ENCODE results near the gene SLC49A3. TPM values are rescaled to one million over a fixed set of nuclear protein-coding genes. Genes with fewer than 3 reads are reported as not detected.

SLC49A3 gene
- total RNA-seq (2022; extraction: Qiagen RNA extraction): 0.07 to 0.31 TPM (median 0.20 TPM) in 5 replicates

DNA sequence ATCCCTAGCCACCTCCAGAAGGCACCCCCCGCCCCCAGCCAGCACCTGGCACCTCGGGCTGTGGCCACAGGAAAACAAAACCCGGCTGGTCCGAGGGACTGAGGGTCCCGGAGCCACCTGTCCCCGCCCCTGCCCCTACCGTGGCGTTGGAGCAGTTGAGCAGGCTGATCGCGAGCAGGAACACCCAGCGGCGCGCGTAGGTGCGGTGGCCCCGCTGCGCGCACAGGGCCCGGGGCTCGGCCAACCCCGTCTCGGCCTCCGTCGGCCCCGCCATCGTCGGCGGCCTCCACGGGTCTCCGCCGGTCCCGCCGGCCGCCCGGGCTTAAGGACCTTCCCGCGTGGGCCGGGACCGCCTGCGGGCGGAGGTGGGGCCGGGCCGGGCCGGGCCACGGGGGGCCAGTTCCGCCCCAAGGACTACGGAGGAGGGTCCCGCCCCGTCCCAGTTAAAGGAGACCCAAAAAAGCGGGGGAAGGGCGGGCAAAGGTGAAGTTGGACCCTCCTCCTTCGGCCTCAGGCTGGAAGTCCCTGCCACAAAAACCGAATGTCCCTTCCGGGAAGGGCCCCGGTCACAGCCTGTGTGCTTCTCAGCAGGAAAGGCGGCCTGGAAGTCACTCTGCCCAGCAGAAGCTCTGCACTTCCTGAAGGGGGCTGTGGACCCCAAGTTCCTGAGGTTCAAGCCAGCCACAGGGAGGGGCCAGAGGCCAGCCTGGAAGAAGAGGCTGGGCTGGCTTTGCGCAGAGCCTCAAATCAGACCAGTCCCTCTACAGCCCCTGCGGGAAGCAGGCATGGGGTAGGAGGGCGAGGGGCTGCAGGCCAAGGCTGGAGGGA lies at the start of gene SLC49A3:
SLC49A3 (minus strand) TSS at position 298 of the 828 bp plus-strand sequence; CDS start at position 274, 24 bp downstream.

DNA sequence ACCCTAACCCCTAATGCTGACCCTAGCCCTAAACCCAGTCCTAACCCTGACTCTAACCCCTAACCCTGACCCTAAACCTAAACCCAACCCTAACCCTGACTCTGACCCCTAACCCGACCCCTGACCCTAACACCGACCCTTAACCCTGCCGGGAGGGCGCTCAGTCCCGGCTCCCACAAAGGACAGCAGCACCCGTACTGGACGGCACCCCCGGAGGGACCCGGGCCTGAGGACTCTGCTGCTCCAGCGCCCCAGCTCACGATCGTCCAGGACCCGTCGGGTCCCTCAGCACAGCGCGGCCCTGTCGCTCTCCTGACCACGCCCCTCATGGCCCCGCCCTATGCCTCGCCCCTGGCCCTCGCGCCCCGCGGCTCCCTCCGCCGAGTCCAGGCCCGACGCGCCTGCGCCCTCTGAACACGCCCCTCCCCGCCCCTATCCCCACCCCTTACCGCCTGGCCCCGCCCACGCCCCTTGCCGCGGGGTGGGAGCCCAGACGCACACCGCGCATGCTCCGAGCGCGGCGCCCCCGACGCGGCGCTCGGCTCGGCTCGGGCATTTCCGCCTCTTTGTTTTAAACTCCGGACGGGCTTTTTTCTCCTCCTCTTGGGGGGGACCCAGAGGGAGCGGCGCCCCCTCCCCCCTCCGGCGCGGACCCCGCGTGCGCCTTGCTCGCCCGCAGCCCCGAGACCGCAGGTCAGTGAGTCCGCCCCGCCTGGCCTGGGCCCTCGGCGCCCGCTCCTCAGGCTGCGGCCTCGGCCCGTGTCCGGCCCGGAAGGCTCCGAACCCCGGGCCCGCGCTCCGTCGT lies 16.5 kb upstream of the SLC49A3 start, which contains the start of gene PCGF3:
PCGF3 (plus strand) TSS at position 555 of the 805 bp plus-strand sequence. CDS start 27,849 bp downstream, outside the sequence.

DNA sequence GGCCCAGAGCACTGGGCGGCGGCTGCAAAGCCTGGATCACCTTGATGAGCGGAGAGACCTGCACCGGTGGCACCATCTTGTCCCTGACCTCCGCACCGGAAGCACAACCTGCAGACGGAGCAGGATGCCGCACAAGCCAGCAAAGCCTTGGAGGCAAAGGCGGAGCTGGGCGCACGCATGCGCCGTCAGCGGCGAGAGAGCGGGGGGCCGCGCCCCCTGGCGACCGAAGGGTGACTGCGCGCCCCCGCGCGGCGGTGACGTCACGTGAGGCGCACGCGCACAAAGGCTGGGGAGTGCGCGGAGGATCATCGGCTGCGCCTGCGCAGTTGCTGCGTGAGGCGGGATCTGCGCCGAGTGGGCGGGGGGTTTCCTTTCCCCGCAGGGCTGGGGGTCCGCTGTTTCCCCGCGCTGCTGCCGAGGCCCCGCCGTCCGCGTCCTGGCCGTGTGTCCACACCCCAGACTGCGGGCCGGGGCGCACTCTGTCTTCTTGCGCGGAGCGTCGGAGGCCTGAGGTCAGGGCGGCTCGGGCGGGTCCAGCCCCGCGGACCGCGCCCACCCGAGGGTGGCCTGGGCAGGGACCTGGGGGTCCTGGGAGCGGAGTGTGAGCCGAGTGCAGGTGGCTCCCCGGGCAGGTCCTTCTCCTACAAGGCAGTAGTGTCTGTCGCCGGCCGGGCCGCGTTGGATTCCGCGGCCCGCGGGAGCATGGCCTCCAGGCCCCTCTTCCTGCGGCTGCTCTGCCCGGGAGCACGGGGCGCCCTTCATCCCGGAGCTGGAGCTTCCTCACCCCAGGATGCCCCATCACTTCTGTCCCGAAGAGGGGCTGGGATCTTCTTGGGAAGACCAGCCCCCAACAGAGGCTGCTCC lies 14.5 kb downstream of the SLC49A3 start, which contains the start of the genes ATP5ME and MYL5:
ATP5ME (minus strand) TSS at position 105 of the 864 bp plus-strand sequence; CDS start at position 76, 29 bp downstream.
MYL5 (plus strand) TSS at position 371 of the 864 bp plus-strand sequence. CDS start 3,485 bp downstream, outside the sequence.

Other genes with a start within 250 kb of the SLC49A3 start
- 11.0 to 16.2 TPM (median 13.1 TPM) in 5 replicates for gene ZNF721, start 190.0 kb downstream of the SLC49A3 start, total RNA-seq (2022; extraction: Qiagen RNA extraction)
- 20.6 to 26.9 TPM (median 26.6 TPM) in 5 replicates for gene PIGG, start 189.9 kb downstream of the SLC49A3 start, total RNA-seq (2022; extraction: Qiagen RNA extraction)
- not detected in 5 replicates for gene TMEM271, start 112.9 kb downstream of the SLC49A3 start, total RNA-seq (2022; extraction: Qiagen RNA extraction)
- 0.22 TPM in 1 of 5 replicates, not detected in the others for gene PDE6B, start 63.6 kb downstream of the SLC49A3 start, total RNA-seq (2022; extraction: Qiagen RNA extraction)
- gene ATP5ME, start 14.9 kb downstream of the SLC49A3 start, total RNA-seq (2022; extraction: Qiagen RNA extraction): 366 to 467 TPM (median 379 TPM) in 5 replicates
- 8.9 to 15.1 TPM (median 12.3 TPM) in 5 replicates for gene MYL5, start 14.6 kb downstream of the SLC49A3 start, total RNA-seq (2022; extraction: Qiagen RNA extraction)
- gene PCGF3, start 16.7 kb upstream of the SLC49A3 start, total RNA-seq (2022; extraction: Qiagen RNA extraction): 16.1 to 22.4 TPM (median 19.1 TPM) in 5 replicates
- 0.28 to 0.79 TPM (median 0.64 TPM) in 5 replicates for gene CPLX1, start 137.0 kb upstream of the SLC49A3 start, total RNA-seq (2022; extraction: Qiagen RNA extraction)
- 30.3 to 54.2 TPM (median 51.0 TPM) in 5 replicates for gene GAK, start 243.2 kb upstream of the SLC49A3 start, total RNA-seq (2022; extraction: Qiagen RNA extraction)
- 6.0 to 9.8 TPM (median 9.0 TPM) in 5 replicates for gene TMEM175, start 243.3 kb upstream of the SLC49A3 start, total RNA-seq (2022; extraction: Qiagen RNA extraction)

Measured in A549 treated with Mapracorat at 1 μM for 4 hours (cell line).